Esophagus muscularis mucosa (tissue), 4 donors: ENCODE data around the gene ACTL8. TPM values are rescaled to one million over a fixed set of nuclear protein-coding genes. Genes with fewer than 3 reads are reported as not detected.

Experiments used
- DNase-seq: peaks from one replicate; pipeline ENCODE4 v3.0.0-alpha.2; 2017; ENCODE audit errors: extremely low spot score
- H3K27ac ChIP-seq, 4 donors: fragments of 200-600 bp; sonication (generic); replicated peaks in 1 of 4; 1 replicate in 3 of 4; 2 replicates in 1 of 4; pipeline ENCODE4 v1.5.1; 2016 to 2019; ENCODE audit warnings: mild to moderate bottlenecking in 1 of 4
- H3K27me3 ChIP-seq, 4 donors: fragments of 200-600 bp; sonication (generic); one replicate each; pipeline versions ENCODE4 v1.5.1 to v1.6.0; 2016 to 2019
- H3K36me3 ChIP-seq, 4 donors: fragments of 200-600 bp; sonication (generic); one replicate each; pipeline ENCODE4 v1.5.1; 2016 to 2019
- H3K4me1 ChIP-seq, 4 donors: fragments of 200-600 bp; sonication (generic); one replicate each; pipeline ENCODE4 v1.5.1; 2016 to 2019
- H3K4me3 ChIP-seq, 4 donors: fragments of 200-600 bp; sonication (generic); 1 replicate in 2 of 4; 2 replicates in 2 of 4; pipeline ENCODE4 v1.5.1; 2016 to 2019; ENCODE audit warnings: mild to moderate bottlenecking in 4 of 4, moderate library complexity in 1 of 4
- H3K9me3 ChIP-seq, 4 donors: fragments of 200-600 bp; sonication (generic); 1 replicate in 3 of 4; 2 replicates in 1 of 4; pipeline ENCODE4 v1.5.1; 2016 to 2019
- EP300 ChIP-seq: sonication (generic); formaldehyde crosslinking; IDR thresholded peaks from one replicate; pipeline ENCODE4 v1.6.1; 2017; ENCODE audit warnings: antibody characterized with exemption
- POLR2A ChIP-seq: fragments of 450-650 bp; IDR thresholded peaks from one replicate; pipeline ENCODE4 v1.6.1; 2017; ENCODE audit warnings: antibody characterized with exemption, moderate library complexity, mild to moderate bottlenecking, low read depth
- POLR2AphosphoS5 ChIP-seq, 2 donors: sonication (generic); formaldehyde crosslinking; IDR thresholded peaks; one replicate each; pipeline ENCODE4 v1.6.1; 2017; ENCODE audit warnings: antibody characterized with exemption in 2 of 2
- WGBS: methylation state at CpG from one replicate; pipeline ENCODE4 v1.1.5; 2018; 5-methylcytosine and 5-hydroxymethylcytosine counted together
- intact Hi-C: fragments of 100-400 bp; cut with DNase I; formaldehyde crosslinking; loops from one replicate; pipeline ENCODE4 v1.15.1; 2023
- total RNA-seq, 4 donors: library from RNA; depleted of rRNA; stranded (reverse); fragments of >200 nt; gene quantifications; one replicate each; pipeline versions ENCODE4 v1.1.0 to v1.2.1, GENCODE V29; 2016
- TF ChIP-seq, protein P1 (sequence below), 3 experiments: fragments of 200-600 bp in 2 of 3; fragments of 450-650 bp in 1 of 3; sonication (generic) in 2 of 3; IDR thresholded peaks; one replicate each; pipeline ENCODE4 v1.5.1; 2017 to 2019; ENCODE audit warnings: antibody characterized with exemption in 3 of 3, mild to moderate bottlenecking in 2 of 3, moderate library complexity in 1 of 3

The ACTL8 gene
- total RNA-seq, 4 donors from 2014 or later: not detected

GRCh38 chr1:17734609-17735008 is 20.5 kb upstream of the ACTL8 start:
- peaks cover 0 to 61% (median 0%) of the 10 kb centered on the region in 4 donors for H3K27me3 ChIP-seq
- intact Hi-C loops: no loop called here

DNA sequence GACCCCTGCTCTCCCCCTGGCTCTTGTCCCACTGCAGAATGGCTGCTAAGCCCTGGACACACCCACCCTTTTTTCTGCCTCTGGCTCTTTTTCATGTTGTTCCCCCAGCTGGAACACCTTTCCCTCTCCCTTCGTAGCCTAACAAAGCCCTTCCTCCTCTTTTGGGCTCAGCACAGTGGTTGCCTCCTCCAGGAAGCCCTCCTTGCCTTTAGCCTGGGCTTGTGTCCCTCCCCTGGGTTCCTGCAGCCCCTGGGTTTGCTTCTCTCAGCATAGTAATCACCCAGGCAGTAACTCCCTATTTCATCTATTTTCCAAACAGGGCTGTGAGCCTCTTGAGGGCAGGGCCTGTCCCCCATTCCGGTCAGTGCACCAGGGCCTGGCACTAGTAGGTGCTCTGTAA is 19.8 kb upstream of the ACTL8 start:
- Histone ChIP-seq H3K36me3 (no peaks in the 10 kb centered on the region), H3K9me3 (no peaks in the 10 kb centered on the region), H3K27ac (no peak overlapping the region), H3K4me3 (no peak overlapping the region), H3K4me1 (no peaks in the 10 kb centered on the region), H3K27me3 (peaks cover 0 to 61% (median 3%) of the 10 kb centered on the region in 4 donors)
- WGBS: 84% methylated on average over 2 of the region's 2 CpGs
- no peak for DNase-seq
- no peak for TF ChIP-seq EP300
- TF ChIP-seq, protein P1, sequence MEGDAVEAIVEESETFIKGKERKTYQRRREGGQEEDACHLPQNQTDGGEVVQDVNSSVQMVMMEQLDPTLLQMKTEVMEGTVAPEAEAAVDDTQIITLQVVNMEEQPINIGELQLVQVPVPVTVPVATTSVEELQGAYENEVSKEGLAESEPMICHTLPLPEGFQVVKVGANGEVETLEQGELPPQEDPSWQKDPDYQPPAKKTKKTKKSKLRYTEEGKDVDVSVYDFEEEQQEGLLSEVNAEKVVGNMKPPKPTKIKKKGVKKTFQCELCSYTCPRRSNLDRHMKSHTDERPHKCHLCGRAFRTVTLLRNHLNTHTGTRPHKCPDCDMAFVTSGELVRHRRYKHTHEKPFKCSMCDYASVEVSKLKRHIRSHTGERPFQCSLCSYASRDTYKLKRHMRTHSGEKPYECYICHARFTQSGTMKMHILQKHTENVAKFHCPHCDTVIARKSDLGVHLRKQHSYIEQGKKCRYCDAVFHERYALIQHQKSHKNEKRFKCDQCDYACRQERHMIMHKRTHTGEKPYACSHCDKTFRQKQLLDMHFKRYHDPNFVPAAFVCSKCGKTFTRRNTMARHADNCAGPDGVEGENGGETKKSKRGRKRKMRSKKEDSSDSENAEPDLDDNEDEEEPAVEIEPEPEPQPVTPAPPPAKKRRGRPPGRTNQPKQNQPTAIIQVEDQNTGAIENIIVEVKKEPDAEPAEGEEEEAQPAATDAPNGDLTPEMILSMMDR (IDR thresholded peaks at IDR 0.05): no peak
- no peak for TF ChIP-seq POLR2AphosphoS5 (IDR thresholded peaks at IDR 0.05)
- TF ChIP-seq POLR2A: no peak
- intact Hi-C loops: no loop called here

More at GRCh38 chr1:17734609-17735008, 20.5 kb upstream of the ACTL8 start:
- Histone ChIP-seq H3K27ac (no peak overlapping the region), H3K4me1 (no peaks in the 10 kb centered on the region), H3K36me3 (no peaks in the 10 kb centered on the region), H3K9me3 (no peaks in the 10 kb centered on the region), H3K4me3 (no peak overlapping the region)
- 89% methylated on average over 7 of the region's 7 CpGs for WGBS
- no peak for DNase-seq
- TF ChIP-seq, protein P1 (IDR thresholded peaks at IDR 0.05): no peak
- TF ChIP-seq EP300: no peak
- TF ChIP-seq POLR2A: no peak
- TF ChIP-seq POLR2AphosphoS5 (IDR thresholded peaks at IDR 0.05): no peak

GRCh38 chr1:17735793-17736192 is 19.3 kb upstream of the ACTL8 start:
- no peak overlapping the region for H3K27ac ChIP-seq
- no peak for DNase-seq
- no peaks in the 10 kb centered on the region for H3K36me3 ChIP-seq
- intact Hi-C loops: no loop called here
- H3K9me3 ChIP-seq: no peaks in the 10 kb centered on the region
- 43% methylated on average over 6 of the region's 7 CpGs for WGBS
- no peaks in the 10 kb centered on the region for H3K4me1 ChIP-seq
- H3K27me3 ChIP-seq: peaks cover 0 to 61% (median 7%) of the 10 kb centered on the region in 4 donors
- TF ChIP-seq POLR2AphosphoS5 (IDR thresholded peaks at IDR 0.05) (no peak), POLR2A (no peak), EP300 (no peak)
- TF ChIP-seq, protein P1 (IDR thresholded peaks at IDR 0.05): no peak
- no peak overlapping the region for H3K4me3 ChIP-seq

- Histone ChIP-seq H3K4me1 (no peaks in the 10 kb centered on the region), H3K27me3 (peaks cover 0 to 63% (median 8%) of the 10 kb centered on the region in 4 donors), H3K27ac (no peak overlapping the region), H3K36me3 (no peaks in the 10 kb centered on the region), H3K9me3 (no peaks in the 10 kb centered on the region), H3K4me3 (no peak overlapping the region)
- DNase-seq: no peak
- WGBS: 68% methylated on average over 6 of the region's 6 CpGs
- intact Hi-C loops: no loop called here
- no peak for TF ChIP-seq POLR2AphosphoS5 (IDR thresholded peaks at IDR 0.05)
- TF ChIP-seq EP300: no peak
- no peak for TF ChIP-seq POLR2A
- TF ChIP-seq, protein P1 (IDR thresholded peaks at IDR 0.05): no peak
These were observed 18.5 kb upstream of the ACTL8 start for GRCh38 chr1:17736625-17737024.

GRCh38 chr1:17739050-17739449 is 16.1 kb upstream of the ACTL8 start:
- no peak for DNase-seq
- no peak overlapping the region for H3K27ac ChIP-seq
- intact Hi-C loops: no loop called here
- H3K9me3 ChIP-seq: no peaks in the 10 kb centered on the region
- H3K4me1 ChIP-seq: peaks cover 0 to 8% (median 5%) of the 10 kb centered on the region in 4 donors
- H3K27me3 ChIP-seq: peaks cover 0 to 67% (median 8%) of the 10 kb centered on the region in 4 donors
- TF ChIP-seq EP300: no peak
- no peak for TF ChIP-seq POLR2AphosphoS5 (IDR thresholded peaks at IDR 0.05)
- TF ChIP-seq POLR2A: no peak
- TF ChIP-seq, protein P1 (IDR thresholded peaks at IDR 0.05): no peak
- no peaks in the 10 kb centered on the region for H3K36me3 ChIP-seq
- H3K4me3 ChIP-seq: no peak overlapping the region
